Left lung (tissue), 10 donors: ENCODE data around the gene CNOT9. TPM values are rescaled to one million over a fixed set of nuclear protein-coding genes. Genes with fewer than 3 reads are reported as not detected.

Experiments used
- ATAC-seq: fragments of 200-7000 bp; cut with Tn5 transposase; one replicate; pipeline ENCODE4 v1.9.1; 2020; ENCODE audit warnings: moderate library complexity
- DNase-seq, 4 donors: peaks; one replicate each; pipeline ENCODE4 v3.0.0-alpha.2; 2013 to 2020
- H3K27ac ChIP-seq, 2 donors: fragments of 200-600 bp; sonication (generic) in 1 of 2; one replicate each; pipeline versions ENCODE4 v1.5.0 to v1.8.0; 2020 to 2021
- H3K27me3 ChIP-seq, 2 donors: fragments of 200-600 bp; sonication (generic) in 1 of 2; one replicate each; pipeline versions ENCODE4 v1.5.0 to v1.8.0; 2020 to 2021
- H3K36me3 ChIP-seq, 2 donors: fragments of 200-600 bp; sonication (generic) in 1 of 2; one replicate each; pipeline versions ENCODE4 v1.5.0 to v1.8.0; 2020 to 2021
- H3K4me1 ChIP-seq, 2 donors: fragments of 200-600 bp; one replicate each; pipeline ENCODE4 v1.8.0; 2021
- H3K4me3 ChIP-seq, 2 donors: fragments of 200-600 bp; sonication (generic) in 1 of 2; one replicate each; pipeline versions ENCODE4 v1.5.0 to v1.8.0; 2020 to 2021; ENCODE audit warnings: mild to moderate bottlenecking in 1 of 2
- H3K9me3 ChIP-seq, 2 donors: fragments of 200-600 bp; sonication (generic) in 1 of 2; one replicate each; pipeline versions ENCODE4 v1.5.0 to v1.8.0; 2020 to 2021
- intact Hi-C, 2 donors: fragments of 100-400 bp; cut with DNase I; formaldehyde crosslinking; loops; one replicate each; pipeline versions ENCODE4 v1.11.2 to v1.14.2; 2022
- polyA plus RNA-seq, 6 donors: library from polyadenylated mRNA; unstranded; fragments of 120-200 nt; gene quantifications; one replicate each; pipeline ENCODE4 v1.2.1, GENCODE V29; 2013; ENCODE audit not compliant: insufficient read length in 6 of 6
- total RNA-seq, 2 donors: library from RNA; stranded (reverse); fragmentation: NEBNext Ultra II Directional; extraction: Animal tissue kit (Norgen Biotek cat#: 25700); gene quantifications; one replicate each; pipeline ENCODE4 v1.2.1, GENCODE V29; 2021
- TF ChIP-seq, protein P1 (sequence below), 2 donors: fragments of 200-600 bp; sonication (generic) in 1 of 2; IDR thresholded peaks; one replicate each; pipeline versions ENCODE4 v1.5.0 to v1.8.0; 2021; ENCODE audit warnings: antibody characterized with exemption in 2 of 2
- donor health status: DM: no; HTN: yes; CAD: no.
- donor health status: DM: no; HTN: no; CAD: no.

CNOT9 gene
- total and polyA plus RNA-seq, 8 donors: 33.8 to 69.1 (median 55.4) TPM

DNA sequence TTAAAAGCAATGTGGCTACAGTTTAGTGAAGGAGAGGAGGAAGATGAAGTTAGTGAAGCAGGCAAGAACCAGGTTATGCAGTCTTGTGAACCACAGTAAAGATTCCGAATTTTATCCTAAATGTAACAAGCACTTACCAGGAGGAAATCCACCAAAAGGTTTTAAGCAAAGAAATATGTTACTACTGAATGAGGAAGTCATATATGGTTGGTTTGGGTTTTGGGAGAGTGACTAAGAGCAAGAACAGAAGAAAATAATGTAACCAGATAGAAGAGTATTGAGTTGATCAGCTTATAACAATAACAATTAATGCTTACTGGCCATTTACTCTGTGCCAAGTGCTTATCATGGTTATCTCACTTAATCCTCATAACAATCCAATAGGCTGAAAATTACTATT, 2.3 kb upstream of the CNOT9 start:
- intact Hi-C loops: no loop called here
- no peak for DNase-seq
- Histone ChIP-seq H3K4me1 (peaks cover 24 to 39% of the 10 kb centered on the region in 2 donors), H3K27ac (no peak overlapping the region), H3K36me3 (peaks cover 0 to 17% of the 10 kb centered on the region in 2 donors), H3K27me3 (no peaks in the 10 kb centered on the region), H3K9me3 (no peaks in the 10 kb centered on the region), H3K4me3 (no peak overlapping the region)
- no peak for ATAC-seq
- TF ChIP-seq, protein P1, sequence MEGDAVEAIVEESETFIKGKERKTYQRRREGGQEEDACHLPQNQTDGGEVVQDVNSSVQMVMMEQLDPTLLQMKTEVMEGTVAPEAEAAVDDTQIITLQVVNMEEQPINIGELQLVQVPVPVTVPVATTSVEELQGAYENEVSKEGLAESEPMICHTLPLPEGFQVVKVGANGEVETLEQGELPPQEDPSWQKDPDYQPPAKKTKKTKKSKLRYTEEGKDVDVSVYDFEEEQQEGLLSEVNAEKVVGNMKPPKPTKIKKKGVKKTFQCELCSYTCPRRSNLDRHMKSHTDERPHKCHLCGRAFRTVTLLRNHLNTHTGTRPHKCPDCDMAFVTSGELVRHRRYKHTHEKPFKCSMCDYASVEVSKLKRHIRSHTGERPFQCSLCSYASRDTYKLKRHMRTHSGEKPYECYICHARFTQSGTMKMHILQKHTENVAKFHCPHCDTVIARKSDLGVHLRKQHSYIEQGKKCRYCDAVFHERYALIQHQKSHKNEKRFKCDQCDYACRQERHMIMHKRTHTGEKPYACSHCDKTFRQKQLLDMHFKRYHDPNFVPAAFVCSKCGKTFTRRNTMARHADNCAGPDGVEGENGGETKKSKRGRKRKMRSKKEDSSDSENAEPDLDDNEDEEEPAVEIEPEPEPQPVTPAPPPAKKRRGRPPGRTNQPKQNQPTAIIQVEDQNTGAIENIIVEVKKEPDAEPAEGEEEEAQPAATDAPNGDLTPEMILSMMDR (IDR thresholded peaks at IDR 0.05): no peak

DNA sequence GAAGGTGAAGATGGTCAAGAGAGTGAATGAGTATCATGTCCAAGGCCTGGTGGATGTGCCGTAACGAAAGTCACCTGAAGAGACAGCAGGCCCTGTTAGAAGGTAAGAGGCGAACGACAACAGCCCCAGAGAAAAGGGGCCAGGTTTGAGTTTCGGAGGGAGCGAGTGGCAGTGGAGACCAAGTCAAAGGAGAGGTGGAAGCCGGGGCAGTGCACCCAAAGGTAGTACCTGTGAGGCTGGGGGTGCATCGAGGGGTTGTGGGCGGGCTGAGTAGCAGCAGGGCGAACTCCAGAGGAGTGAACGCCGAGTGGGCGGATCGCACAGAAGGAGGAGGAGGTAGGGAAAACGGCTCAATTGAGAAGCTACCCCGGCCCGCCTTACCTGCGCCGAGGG, 846 bp upstream of the CNOT9 start:
- intact Hi-C loops: no loop called here
- TF ChIP-seq, protein P1 (IDR thresholded peaks at IDR 0.05): no peak
- Histone ChIP-seq H3K27ac (peak overlapping the region; percentile 83 to 88), H3K9me3 (no peaks in the 10 kb centered on the region), H3K4me3 (peak overlapping the region; percentile 74 to 92), H3K4me1 (peaks cover 24 to 50% of the 10 kb centered on the region in 2 donors), H3K27me3 (no peaks in the 10 kb centered on the region), H3K36me3 (peaks cover 0 to 14% of the 10 kb centered on the region in 2 donors)
- DNase-seq (no peak), ATAC-seq (peak; percentile 64)

DNA sequence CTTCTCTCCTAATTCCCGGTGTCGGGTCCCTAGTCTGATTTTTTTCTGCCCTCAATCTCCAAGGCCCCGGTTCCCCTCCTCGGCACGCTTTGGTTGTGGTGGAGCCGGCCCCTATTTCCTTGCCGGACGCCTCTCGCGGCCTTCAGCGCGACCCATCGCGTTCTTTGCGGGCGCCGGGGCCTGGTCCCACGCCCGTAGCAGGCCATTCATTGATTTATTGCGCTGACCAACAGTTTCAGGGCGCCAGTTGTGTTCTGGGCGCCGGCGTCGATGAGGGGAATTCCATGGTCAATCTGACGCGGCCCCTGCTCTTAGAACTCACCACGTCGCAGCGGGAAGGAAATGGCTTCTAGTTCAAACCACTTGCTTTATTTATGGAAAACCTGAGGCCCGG, 396 bp downstream of the CNOT9 start:
- ATAC-seq (peak; percentile 29), DNase-seq (peak; percentile 44 to 82 (median 54))
- peak overlapping the region; percentile 88 for H3K27ac ChIP-seq
- peaks cover 0 to 23% of the 10 kb centered on the region in 2 donors for H3K36me3 ChIP-seq
- H3K27me3 ChIP-seq: no peaks in the 10 kb centered on the region
- intact Hi-C loops: no loop called here
- H3K4me3 ChIP-seq: peak overlapping the region; percentile 74 to 92
- H3K9me3 ChIP-seq: no peaks in the 10 kb centered on the region
- H3K4me1 ChIP-seq: peaks cover 24 to 50% of the 10 kb centered on the region in 2 donors
- TF ChIP-seq, protein P1 (IDR thresholded peaks at IDR 0.05): no peak

DNA sequence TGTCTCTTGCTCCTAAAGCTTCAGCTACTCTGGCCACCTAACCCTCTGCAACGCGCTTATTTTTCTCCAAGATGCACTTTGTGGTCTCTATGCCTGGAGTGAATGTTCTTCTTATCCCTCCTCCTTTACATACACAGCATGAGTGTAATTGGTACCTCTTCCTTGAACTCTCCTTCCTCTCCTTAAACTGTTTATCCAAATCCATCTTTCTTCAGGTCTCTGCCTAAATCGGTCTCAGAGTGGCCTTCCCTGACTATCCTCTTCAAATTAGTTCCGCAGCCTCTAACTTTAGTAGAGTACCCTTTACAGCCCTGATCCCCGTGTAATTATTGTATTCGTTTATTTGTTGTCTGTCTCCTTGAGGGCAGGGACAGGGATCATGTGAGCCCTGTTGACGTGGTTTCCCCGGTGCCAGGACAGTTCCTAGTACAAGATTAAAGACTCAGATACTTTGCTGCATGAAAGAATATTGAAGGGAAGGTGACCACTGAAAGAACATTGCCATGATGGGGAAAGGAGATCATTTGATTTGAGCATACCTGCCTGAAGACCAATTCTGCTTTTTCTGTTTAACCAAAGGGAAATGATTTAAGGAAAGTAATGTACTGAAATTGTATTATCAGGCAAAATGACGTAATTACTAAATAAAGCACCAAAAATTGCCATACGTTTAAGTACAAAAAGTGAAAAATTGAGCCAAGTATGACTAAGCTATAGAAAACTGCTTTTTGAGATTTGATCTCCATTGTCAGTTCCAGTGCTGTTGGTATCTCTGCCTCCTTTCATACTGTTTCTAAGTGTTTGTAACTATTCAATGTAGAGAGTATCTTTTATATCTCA, 1.2 kb downstream of the CNOT9 start:
- Histone ChIP-seq H3K9me3 (no peaks in the 10 kb centered on the region), H3K4me1 (peaks cover 24 to 50% of the 10 kb centered on the region in 2 donors), H3K27me3 (no peaks in the 10 kb centered on the region), H3K27ac (peak overlapping the region; percentile 88), H3K36me3 (peaks cover 0 to 32% of the 10 kb centered on the region in 2 donors), H3K4me3 (peak overlapping the region; percentile 74 to 92)
- ATAC-seq: no peak
- TF ChIP-seq, protein P1 (IDR thresholded peaks at IDR 0.05): no peak
- DNase-seq: peak in 2 of 4 donors; percentile 36 to 45
- intact Hi-C loops: no loop called here

DNA sequence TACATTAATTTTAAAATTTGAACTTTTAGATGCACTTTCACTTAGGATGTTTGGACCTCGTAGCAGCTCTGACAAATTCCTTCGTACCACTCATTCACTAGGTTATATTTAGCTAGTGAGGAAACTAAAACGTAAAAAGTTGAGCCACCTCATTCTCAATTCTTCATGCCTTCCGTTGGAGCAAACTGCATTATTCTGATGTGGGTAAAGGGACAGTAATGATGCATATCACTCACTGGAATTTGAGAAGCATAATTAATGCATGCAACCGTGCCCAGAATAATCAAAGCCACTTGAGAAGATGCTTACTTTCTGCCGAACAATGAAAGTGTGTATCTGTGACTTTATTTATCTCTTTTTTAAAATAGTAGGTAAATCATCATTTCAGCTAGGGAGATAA, 2.2 kb downstream of the CNOT9 start:
- H3K4me3 ChIP-seq: peak overlapping the region in 1 of 2 donors; percentile 92
- H3K27me3 ChIP-seq: no peaks in the 10 kb centered on the region
- ATAC-seq: no peak
- H3K36me3 ChIP-seq: peaks cover 0 to 40% of the 10 kb centered on the region in 2 donors
- H3K9me3 ChIP-seq: no peaks in the 10 kb centered on the region
- TF ChIP-seq, protein P1 (IDR thresholded peaks at IDR 0.05): no peak
- no peak for DNase-seq
- intact Hi-C loops: no loop called here
- H3K4me1 ChIP-seq: peaks cover 24 to 50% of the 10 kb centered on the region in 2 donors
- H3K27ac ChIP-seq: peak overlapping the region in 1 of 2 donors; percentile 88
